NCI-H510A (cell line): ENCODE measurements around the gene CEACAM4.
A peak's percentile ranks its signal among the peaks of the same experiment; 100 is the strongest.

Experiments
- DNase-seq: peaks from one replicate; lab custom pipeline; 2025; lab: John Stamatoyannopoulos, UW

CEACAM4 gene

GRCh38 chr19:41617941-41618730 is 8.7 kb downstream of the CEACAM4 start:
- DNase-seq, result no peak

GRCh38 chr19:41616792-41617621 is 9.9 kb downstream of the CEACAM4 start:
- no peak for DNase-seq

- DNase-seq, result no peak
Measured at GRCh38 chr19:41615207-41615606, 11.7 kb downstream of the CEACAM4 start.

- DNase-seq, result no peak
Measured at GRCh38 chr19:41612483-41612882, 14.4 kb downstream of the CEACAM4 start.

- DNase-seq, result no peak
Measured at GRCh38 chr19:41610789-41611188, 16.1 kb downstream of the CEACAM4 start.

GRCh38 chr19:41607668-41608067 is 19.2 kb downstream of the CEACAM4 start:
- no peak for DNase-seq

GRCh38 chr19:41606215-41606837 is 20.5 kb downstream of the CEACAM4 start:
- no peak for DNase-seq

GRCh38 chr19:41604831-41605230 is 22.0 kb downstream of the CEACAM4 start:
- no peak for DNase-seq

GRCh38 chr19:41601771-41602170 is 25.1 kb downstream of the CEACAM4 start:
- DNase-seq, result no peak

- DNase-seq, result peak; percentile 24
Measured at GRCh38 chr19:41599175-41599966, 27.5 kb downstream of the CEACAM4 start.

- no peak for DNase-seq
Measured at GRCh38 chr19:41597600-41598041, 29.3 kb downstream of the CEACAM4 start.

- DNase-seq, result no peak
Measured at GRCh38 chr19:41595890-41596280, 31.0 kb downstream of the CEACAM4 start.

GRCh38 chr19:41595258-41595889 is 31.5 kb downstream of the CEACAM4 start:
- DNase-seq, result peak; percentile 31

GRCh38 chr19:41591951-41592562 is 34.8 kb downstream of the CEACAM4 start:
- DNase-seq, result no peak

- no peak for DNase-seq
Measured at GRCh38 chr19:41590936-41591335, 35.9 kb downstream of the CEACAM4 start.

GRCh38 chr19:41589371-41589770 is 37.5 kb downstream of the CEACAM4 start:
- no peak for DNase-seq

- no peak for DNase-seq
Measured at GRCh38 chr19:41588497-41589209, 38.2 kb downstream of the CEACAM4 start.

- no peak for DNase-seq
Measured at GRCh38 chr19:41587838-41588210, 39.0 kb downstream of the CEACAM4 start.

GRCh38 chr19:41587101-41587837 is 39.6 kb downstream of the CEACAM4 start:
- DNase-seq, result no peak

GRCh38 chr19:41586064-41586463 is 40.8 kb downstream of the CEACAM4 start:
- no peak for DNase-seq
